ENCODE data around the gene FCHSD2. TPM values are rescaled to one million over a fixed set of nuclear protein-coding genes. Genes with fewer than 3 reads are reported as not detected.
"Not testable (repeated sequence)": the region's sequence is repeated elsewhere in the genome, so short reads cannot be mapped to it uniquely, and the experiment has no call there.

The FCHSD2 gene
- total RNA-seq, 1 donor from 2014 or later: 69.5 TPM

DNA sequence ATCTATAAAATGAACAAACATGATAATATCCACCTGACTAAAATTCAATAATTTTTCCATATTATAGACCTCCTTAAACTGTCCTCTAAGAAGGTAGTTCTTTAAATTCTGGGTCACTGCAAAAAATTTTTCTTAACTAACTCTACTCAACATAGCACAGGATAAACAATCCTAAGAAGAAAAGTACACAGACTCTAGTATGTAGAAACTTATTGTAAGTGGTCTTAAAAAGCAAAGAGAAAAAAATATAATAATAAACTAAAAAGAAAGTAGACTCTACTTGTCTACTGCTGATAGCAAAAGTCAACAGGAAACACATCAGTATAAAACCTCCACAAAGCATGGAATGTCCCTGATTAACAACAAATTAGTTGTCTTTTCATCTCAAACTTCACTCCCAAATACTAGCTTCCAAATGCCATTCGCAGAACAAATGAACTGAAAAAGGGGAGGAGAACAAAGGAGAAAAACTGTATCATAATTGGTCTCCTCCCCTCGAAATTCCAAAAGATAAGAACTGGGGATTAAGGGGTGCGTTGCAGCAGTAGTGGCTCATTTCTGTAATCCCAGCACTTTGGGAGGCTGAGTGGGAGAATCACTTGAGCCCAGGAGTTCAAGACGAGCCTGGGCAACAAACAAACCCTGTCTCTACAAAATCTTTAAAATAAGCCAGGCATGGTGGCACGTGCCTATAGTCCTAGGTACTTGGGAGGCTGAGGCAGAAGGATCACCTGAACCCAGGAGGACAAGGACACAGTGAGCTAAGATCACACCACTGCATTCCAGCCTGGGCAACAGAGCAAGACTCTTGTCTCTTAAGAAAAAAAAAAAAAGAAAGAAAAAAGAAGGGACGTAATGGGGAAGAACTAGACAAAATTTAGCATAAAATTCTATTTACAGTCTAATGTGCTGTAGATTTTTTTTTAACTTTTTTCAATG lies 6.5 kb downstream of the FCHSD2 start:
- Mint-ChIP-seq H3K27me3 (ENCODE audit: low read depth) (no peaks in the 10 kb centered on the region), H3K4me3 (ENCODE audit: unreplicated experiment) (no peak overlapping the region), H3K36me3 (ENCODE audit: low read depth) (peaks cover 16% of the 10 kb centered on the region), H3K27ac (ENCODE audit: unreplicated experiment) (no peak overlapping the region), H3K9me3 (ENCODE audit: low read depth) (no peaks in the 10 kb centered on the region), H3K4me1 (ENCODE audit: low read depth) (peaks cover 37% of the 10 kb centered on the region)
- DNase-seq (ENCODE audit: low spot score): no peak
- TF ChIP-seq, protein P1, sequence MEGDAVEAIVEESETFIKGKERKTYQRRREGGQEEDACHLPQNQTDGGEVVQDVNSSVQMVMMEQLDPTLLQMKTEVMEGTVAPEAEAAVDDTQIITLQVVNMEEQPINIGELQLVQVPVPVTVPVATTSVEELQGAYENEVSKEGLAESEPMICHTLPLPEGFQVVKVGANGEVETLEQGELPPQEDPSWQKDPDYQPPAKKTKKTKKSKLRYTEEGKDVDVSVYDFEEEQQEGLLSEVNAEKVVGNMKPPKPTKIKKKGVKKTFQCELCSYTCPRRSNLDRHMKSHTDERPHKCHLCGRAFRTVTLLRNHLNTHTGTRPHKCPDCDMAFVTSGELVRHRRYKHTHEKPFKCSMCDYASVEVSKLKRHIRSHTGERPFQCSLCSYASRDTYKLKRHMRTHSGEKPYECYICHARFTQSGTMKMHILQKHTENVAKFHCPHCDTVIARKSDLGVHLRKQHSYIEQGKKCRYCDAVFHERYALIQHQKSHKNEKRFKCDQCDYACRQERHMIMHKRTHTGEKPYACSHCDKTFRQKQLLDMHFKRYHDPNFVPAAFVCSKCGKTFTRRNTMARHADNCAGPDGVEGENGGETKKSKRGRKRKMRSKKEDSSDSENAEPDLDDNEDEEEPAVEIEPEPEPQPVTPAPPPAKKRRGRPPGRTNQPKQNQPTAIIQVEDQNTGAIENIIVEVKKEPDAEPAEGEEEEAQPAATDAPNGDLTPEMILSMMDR (IDR thresholded peaks at IDR 0.05): no peak

DNA sequence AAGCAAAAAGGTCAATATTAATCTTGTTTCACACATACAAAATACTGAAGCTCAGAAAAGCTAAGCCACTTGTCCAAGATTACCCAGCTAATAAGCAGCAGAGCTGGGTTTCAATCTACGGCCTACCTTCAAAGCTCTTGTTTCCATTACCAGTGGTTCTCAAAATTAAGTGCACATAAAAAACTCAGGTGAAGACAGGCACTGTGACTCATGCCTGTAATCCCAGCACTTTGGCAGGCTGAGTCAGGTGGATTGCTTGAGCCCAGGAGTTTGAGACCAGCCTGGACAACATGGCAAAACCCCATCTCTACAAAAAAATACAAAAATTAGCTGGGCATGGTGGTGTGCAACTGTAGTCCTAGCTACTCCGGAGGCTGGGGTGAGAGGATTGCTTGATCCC lies 9.8 kb downstream of the FCHSD2 start:
- not testable (repeated sequence) for H3K27me3 Mint-ChIP-seq (ENCODE audit: low read depth); H3K4me3 Mint-ChIP-seq (ENCODE audit: unreplicated experiment); H3K27ac Mint-ChIP-seq (ENCODE audit: unreplicated experiment); DNase-seq (ENCODE audit: low spot score); H3K9me3 Mint-ChIP-seq (ENCODE audit: low read depth); H3K4me1 Mint-ChIP-seq (ENCODE audit: low read depth)
- peaks cover 14% of the 10 kb centered on the region for H3K36me3 Mint-ChIP-seq (ENCODE audit: low read depth)

DNA sequence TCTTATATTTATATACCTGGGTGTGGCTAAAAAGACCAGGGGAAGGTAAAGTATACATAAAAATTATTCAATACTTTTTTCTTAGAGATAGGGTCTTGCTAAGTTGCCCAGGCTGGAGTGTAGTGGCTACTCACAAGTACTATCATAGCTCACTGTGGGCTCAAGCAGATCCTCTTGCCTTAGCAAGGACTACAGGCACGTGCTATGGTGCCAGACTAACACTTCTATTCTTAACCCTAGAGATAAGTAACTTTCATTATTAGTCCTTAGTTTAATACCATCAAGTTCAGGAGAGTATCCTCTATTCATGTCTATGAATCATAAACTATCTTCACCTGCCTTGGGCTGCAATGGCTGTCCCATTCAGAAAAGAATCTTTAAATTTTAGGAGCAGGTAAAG lies 11.9 kb downstream of the FCHSD2 start:
- Mint-ChIP-seq H3K27ac (ENCODE audit: unreplicated experiment) (no peak overlapping the region), H3K27me3 (ENCODE audit: low read depth) (no peaks in the 10 kb centered on the region), H3K4me1 (ENCODE audit: low read depth) (peaks cover 7% of the 10 kb centered on the region), H3K9me3 (ENCODE audit: low read depth) (no peaks in the 10 kb centered on the region), H3K4me3 (ENCODE audit: unreplicated experiment) (no peak overlapping the region), H3K36me3 (ENCODE audit: low read depth) (peaks cover 9% of the 10 kb centered on the region)
- TF ChIP-seq, protein P1 (IDR thresholded peaks at IDR 0.05): no peak
- DNase-seq (ENCODE audit: low spot score): no peak

- DNase-seq (ENCODE audit: low spot score): no peak
- peaks cover 11% of the 10 kb centered on the region for H3K36me3 Mint-ChIP-seq (ENCODE audit: low read depth)
- peaks cover 4% of the 10 kb centered on the region for H3K9me3 Mint-ChIP-seq (ENCODE audit: low read depth)
- H3K27ac Mint-ChIP-seq (ENCODE audit: unreplicated experiment): no peak overlapping the region
- no peaks in the 10 kb centered on the region for H3K27me3 Mint-ChIP-seq (ENCODE audit: low read depth)
- H3K4me1 Mint-ChIP-seq (ENCODE audit: low read depth): peaks cover 6% of the 10 kb centered on the region
- TF ChIP-seq, protein P1 (IDR thresholded peaks at IDR 0.05): no peak
- H3K4me3 Mint-ChIP-seq (ENCODE audit: unreplicated experiment): no peak overlapping the region
These were observed 12.9 kb downstream of the FCHSD2 start for GRCh38 chr11:73129198-73129597.

- Mint-ChIP-seq H3K27me3 (ENCODE audit: low read depth) (no peaks in the 10 kb centered on the region), H3K4me1 (ENCODE audit: low read depth) (peaks cover 3% of the 10 kb centered on the region), H3K9me3 (ENCODE audit: low read depth) (peaks cover 4% of the 10 kb centered on the region), H3K4me3 (ENCODE audit: unreplicated experiment) (no peak overlapping the region), H3K27ac (ENCODE audit: unreplicated experiment) (no peak overlapping the region), H3K36me3 (ENCODE audit: low read depth) (peaks cover 12% of the 10 kb centered on the region)
- no peak for DNase-seq (ENCODE audit: low spot score)
- TF ChIP-seq, protein P1 (IDR thresholded peaks at IDR 0.05): no peak
These were observed 15.2 kb downstream of the FCHSD2 start for GRCh38 chr11:73126804-73127480.
